ENCODE data around the gene ZDHHC9.

GRCh38 chrX:129781680-129782495 is 61.8 kb downstream of the ZDHHC9 start:
- no peak for TF ChIP-seq CTCF (IDR thresholded peaks at IDR 0.05; ENCODE audit: low read depth, low read length)
- TF ChIP-seq EZH2phosphoT487 (IDR thresholded peaks at IDR 0.05; ENCODE audit: low read depth), result no peak

Measured in OCI-LY3 (cell line).